ENCODE data around the gene EIF5AL1.

DNA sequence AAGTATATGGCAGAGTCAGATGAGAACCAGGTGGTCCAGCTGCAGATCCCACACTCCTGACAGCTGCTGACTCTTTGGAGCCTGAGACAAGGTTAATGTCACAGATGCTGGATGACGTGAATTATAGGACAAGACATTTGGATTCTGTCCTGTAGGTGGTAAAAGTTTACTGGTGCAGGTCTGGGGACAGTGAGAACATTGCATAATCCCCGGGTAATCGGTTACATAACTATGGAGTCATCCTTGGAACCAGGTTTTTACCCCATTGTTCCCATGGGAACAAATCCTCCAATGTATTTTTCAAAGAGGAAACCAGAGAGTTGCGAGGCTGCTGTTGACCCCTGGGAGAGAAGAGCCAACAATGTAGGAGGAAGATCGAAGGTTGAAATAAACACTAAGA lies 39.4 kb upstream of the EIF5AL1 start:
- TF ChIP-seq, protein P1, sequence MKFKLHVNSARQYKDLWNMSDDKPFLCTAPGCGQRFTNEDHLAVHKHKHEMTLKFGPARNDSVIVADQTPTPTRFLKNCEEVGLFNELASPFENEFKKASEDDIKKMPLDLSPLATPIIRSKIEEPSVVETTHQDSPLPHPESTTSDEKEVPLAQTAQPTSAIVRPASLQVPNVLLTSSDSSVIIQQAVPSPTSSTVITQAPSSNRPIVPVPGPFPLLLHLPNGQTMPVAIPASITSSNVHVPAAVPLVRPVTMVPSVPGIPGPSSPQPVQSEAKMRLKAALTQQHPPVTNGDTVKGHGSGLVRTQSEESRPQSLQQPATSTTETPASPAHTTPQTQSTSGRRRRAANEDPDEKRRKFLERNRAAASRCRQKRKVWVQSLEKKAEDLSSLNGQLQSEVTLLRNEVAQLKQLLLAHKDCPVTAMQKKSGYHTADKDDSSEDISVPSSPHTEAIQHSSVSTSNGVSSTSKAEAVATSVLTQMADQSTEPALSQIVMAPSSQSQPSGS (tag by site-specific recombination; IDR thresholded peaks at IDR 0.05; ENCODE audit: low read depth) = no peak
- TF ChIP-seq, protein P2, sequence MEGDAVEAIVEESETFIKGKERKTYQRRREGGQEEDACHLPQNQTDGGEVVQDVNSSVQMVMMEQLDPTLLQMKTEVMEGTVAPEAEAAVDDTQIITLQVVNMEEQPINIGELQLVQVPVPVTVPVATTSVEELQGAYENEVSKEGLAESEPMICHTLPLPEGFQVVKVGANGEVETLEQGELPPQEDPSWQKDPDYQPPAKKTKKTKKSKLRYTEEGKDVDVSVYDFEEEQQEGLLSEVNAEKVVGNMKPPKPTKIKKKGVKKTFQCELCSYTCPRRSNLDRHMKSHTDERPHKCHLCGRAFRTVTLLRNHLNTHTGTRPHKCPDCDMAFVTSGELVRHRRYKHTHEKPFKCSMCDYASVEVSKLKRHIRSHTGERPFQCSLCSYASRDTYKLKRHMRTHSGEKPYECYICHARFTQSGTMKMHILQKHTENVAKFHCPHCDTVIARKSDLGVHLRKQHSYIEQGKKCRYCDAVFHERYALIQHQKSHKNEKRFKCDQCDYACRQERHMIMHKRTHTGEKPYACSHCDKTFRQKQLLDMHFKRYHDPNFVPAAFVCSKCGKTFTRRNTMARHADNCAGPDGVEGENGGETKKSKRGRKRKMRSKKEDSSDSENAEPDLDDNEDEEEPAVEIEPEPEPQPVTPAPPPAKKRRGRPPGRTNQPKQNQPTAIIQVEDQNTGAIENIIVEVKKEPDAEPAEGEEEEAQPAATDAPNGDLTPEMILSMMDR (tag by site-specific recombination; IDR thresholded peaks at IDR 0.05) = no peak
- TF ChIP-seq, protein P3, sequence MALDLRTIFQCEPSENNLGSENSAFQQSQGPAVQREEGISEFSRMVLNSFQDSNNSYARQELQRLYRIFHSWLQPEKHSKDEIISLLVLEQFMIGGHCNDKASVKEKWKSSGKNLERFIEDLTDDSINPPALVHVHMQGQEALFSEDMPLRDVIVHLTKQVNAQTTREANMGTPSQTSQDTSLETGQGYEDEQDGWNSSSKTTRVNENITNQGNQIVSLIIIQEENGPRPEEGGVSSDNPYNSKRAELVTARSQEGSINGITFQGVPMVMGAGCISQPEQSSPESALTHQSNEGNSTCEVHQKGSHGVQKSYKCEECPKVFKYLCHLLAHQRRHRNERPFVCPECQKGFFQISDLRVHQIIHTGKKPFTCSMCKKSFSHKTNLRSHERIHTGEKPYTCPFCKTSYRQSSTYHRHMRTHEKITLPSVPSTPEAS (tag by site-specific recombination; IDR thresholded peaks at IDR 0.05) = no peak
- TF ChIP-seq, protein P4, sequence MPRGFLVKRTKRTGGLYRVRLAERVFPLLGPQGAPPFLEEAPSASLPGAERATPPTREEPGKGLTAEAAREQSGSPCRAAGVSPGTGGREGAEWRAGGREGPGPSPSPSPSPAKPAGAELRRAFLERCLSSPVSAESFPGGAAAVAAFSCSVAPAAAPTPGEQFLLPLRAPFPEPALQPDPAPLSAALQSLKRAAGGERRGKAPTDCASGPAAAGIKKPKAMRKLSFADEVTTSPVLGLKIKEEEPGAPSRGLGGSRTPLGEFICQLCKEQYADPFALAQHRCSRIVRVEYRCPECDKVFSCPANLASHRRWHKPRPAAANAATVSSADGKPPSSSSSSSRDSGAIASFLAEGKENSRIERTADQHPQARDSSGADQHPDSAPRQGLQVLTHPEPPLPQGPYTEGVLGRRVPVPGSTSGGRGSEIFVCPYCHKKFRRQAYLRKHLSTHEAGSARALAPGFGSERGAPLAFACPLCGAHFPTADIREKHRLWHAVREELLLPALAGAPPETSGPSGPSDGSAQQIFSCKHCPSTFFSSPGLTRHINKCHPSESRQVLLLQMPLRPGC (tag by site-specific recombination; IDR thresholded peaks at IDR 0.05) = no peak
- no peak for TF ChIP-seq ZNF133 (tag by site-specific recombination; IDR thresholded peaks at IDR 0.05)
- TF ChIP-seq ZNF629 (tag by site-specific recombination; IDR thresholded peaks at IDR 0.05) = no peak
- no peak for TF ChIP-seq ZBTB8A (tag by site-specific recombination; IDR thresholded peaks at IDR 0.05)
- TF ChIP-seq GLIS2 (tag by site-specific recombination; IDR thresholded peaks at IDR 0.05) = no peak

Measured in HEK293 (cell line).